SK-N-MC (cell line): ENCODE data around the gene MRPL20.

Experiments
- EZH2 ChIP-seq: fragments of 200-600 bp; sonication (generic); IDR thresholded peaks from one replicate; pipeline ENCODE4 v1.6.1; 2017; ENCODE audit warnings: antibody characterized with exemption
- POLR2AphosphoS5 ChIP-seq: IDR thresholded peaks from 2 replicates; pipeline ENCODE4 v1.6.1; 2012; ENCODE audit warnings: mild to moderate bottlenecking, low read depth, low read length, borderline replicate concordance

DNA sequence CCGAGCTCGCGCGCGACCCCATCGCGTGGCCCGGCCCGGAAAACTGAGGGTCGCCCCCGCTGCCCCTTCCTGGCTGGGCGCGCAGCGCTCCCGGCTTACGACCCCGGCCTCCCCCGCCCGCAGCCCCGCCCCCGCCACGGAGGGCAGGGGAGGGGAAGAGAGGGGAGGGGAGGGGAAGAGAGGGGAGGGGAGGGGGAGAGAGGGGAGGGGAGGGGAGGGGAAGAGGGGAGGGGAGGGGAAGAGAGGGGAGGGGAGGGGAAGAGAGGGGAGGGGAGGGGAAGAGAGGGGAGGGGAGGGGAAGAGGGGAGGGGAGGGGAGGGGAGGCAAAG lies 20.7 kb upstream of the MRPL20 start:
- TF ChIP-seq POLR2AphosphoS5 (no peak), EZH2 (no peak)
